Measurements from ENCODE around the gene SNPH. TPM values are rescaled to one million over a fixed set of nuclear protein-coding genes. Genes with fewer than 3 reads are reported as not detected.

Gene SNPH
- total and polyA plus RNA-seq, 2 of the 4 experiments (the other 2 are of a cell fraction), result 3.1 to 4.5 TPM

- Histone ChIP-seq H4K8ac (ENCODE audit: low read depth in 2 of 2, low read length in 2 of 2) (no peak overlapping the region), H3K23ac (ENCODE audit: low read depth, low read length) (no peak overlapping the region), H3K14ac (replicated peaks; ENCODE audit: low read depth, low read length) (no peak overlapping the region), H3K27ac (ENCODE audit: insufficient read depth, low read length) (no peak overlapping the region), H3K36me3 (ENCODE audit: control insufficient read depth, insufficient read depth, low read length) (peaks cover 13% of the 10 kb centered on the region), H3K4me1 (ENCODE audit: control insufficient read depth, insufficient read depth, low read length) (peaks cover 4% of the 10 kb centered on the region), H3K9me3 (ENCODE audit: control insufficient read depth, insufficient read depth, low read length) (no peaks in the 10 kb centered on the region), H3K4me2 (ENCODE audit: low read depth, low read length) (no peak overlapping the region), H2BK15ac (ENCODE audit: low read depth, low read length) (no peak overlapping the region), H3K9me1 (ENCODE audit: insufficient read depth, low read length) (peaks cover 8% of the 10 kb centered on the region), H2AK5ac (ENCODE audit: low read depth, low read length) (no peak overlapping the region), H3K79me1 (ENCODE audit: low read depth in 1 of 2, low read length in 2 of 2) (no peaks in the 10 kb centered on the region), H2BK5ac (ENCODE audit: low read depth, low read length, poor library complexity, severe bottlenecking) (no peak overlapping the region), H3K9ac (ENCODE audit: low read depth, low read length) (no peak overlapping the region), H4K20me1 (ENCODE audit: insufficient read depth, low read length) (no peaks in the 10 kb centered on the region), H3K4ac (ENCODE audit: low read depth, low read length) (no peak overlapping the region), H2BK120ac (ENCODE audit: low read depth, low read length) (no peak overlapping the region), H3K56ac (ENCODE audit: extremely low read depth, insufficient read depth, low read length) (no peak overlapping the region), H3K18ac (ENCODE audit: low read depth, low read length) (no peak overlapping the region), H3K4me3 (ENCODE audit: insufficient read depth, low read depth, low read length) (no peak overlapping the region), H3K27me3 (ENCODE audit: control insufficient read depth, insufficient read depth, low read length) (no peaks in the 10 kb centered on the region), H2AFZ (replicated peaks; ENCODE audit: low read length, poor library complexity) (no peak overlapping the region), H4K5ac (ENCODE audit: low read depth, low read length) (no peak overlapping the region), H4K91ac (ENCODE audit: insufficient read depth, low read depth, low read length) (no peak overlapping the region), H2AK9ac (replicated peaks; ENCODE audit: low read depth, low read length, poor library complexity) (no peak overlapping the region), H2BK20ac (ENCODE audit: low read depth, low read length) (no peak overlapping the region)
- CTCF ChIA-PET, result no interaction called here
- POLR2A ChIA-PET (ENCODE audit: unreplicated experiment), result no interaction called here
- ATAC-seq (ENCODE audit: low read depth), result no peak
- no TSS peak for BruUV-seq (replicated peaks)
- 82% methylated on average over 7 of the region's 24 CpGs; no CpG with 5 or more reads in 1 of the 2 experiments for WGBS, 2 experiments (ENCODE audit: extremely low coverage in 2 of 2, insufficient read length in 1 of 2)
- no peak for TF ChIP-seq CTCF (conservative IDR thresholded peaks at IDR 0.05; ENCODE audit: low read depth, low read length)
- TF ChIP-seq RFX5 (IDR thresholded peaks at IDR 0.05; ENCODE audit: low read depth, low read length), result no peak
- TF ChIP-seq ELK1 (IDR thresholded peaks at IDR 0.05; ENCODE audit: borderline replicate concordance, low read depth, low read length), result no peak
- TF ChIP-seq MXI1 (IDR thresholded peaks at IDR 0.05; ENCODE audit: borderline replicate concordance, low read depth, low read length), result no peak
- in situ Hi-C loops (cut with MboI; ENCODE audit: low sequenced_read_pairs) (no loop called here), intact Hi-C loops (cut with micrococcal nuclease) (no loop called here), dilution Hi-C loops (cut with HindIII; ENCODE audit: low sequenced_read_pairs, unreplicated experiment) (no loop called here)
- DNase-seq, result no peak
These were observed 39.6 kb downstream of the SNPH start for GRCh38 chr20:1305712-1306111.

Data from IMR-90 (cell line).